ENCODE measurements around the gene CYP2A7. TPM values are rescaled to one million over a fixed set of nuclear protein-coding genes. Genes with fewer than 3 reads are reported as not detected.
"Not testable (repeated sequence)": the region's sequence is repeated elsewhere in the genome, so short reads cannot be mapped to it uniquely, and the experiment has no call there.

CYP2A7 gene
- total RNA-seq, 1 donor from 2014 or later: not detected

GRCh38 chr19:40829205-40829604, 52.8 kb downstream of the CYP2A7 start:
- Histone ChIP-seq H3K9me3 (no peaks in the 10 kb centered on the region), H3K4me1 (no peaks in the 10 kb centered on the region), H3K36me3 (peaks cover 10 to 26% of the 10 kb centered on the region in 2 donors), H3K4me3 (no peak overlapping the region), H3K27ac (no peak overlapping the region), H3K27me3 (no peaks in the 10 kb centered on the region)
- no peak for DNase-seq (ENCODE audit: low spot score in 2 of 2)
- intact Hi-C loops (cut with DNase I): no loop called here
- TF ChIP-seq CTCF (IDR thresholded peaks at IDR 0.05): no peak

GRCh38 chr19:40827386-40828247, 54.4 kb downstream of the CYP2A7 start:
- intact Hi-C loops (cut with DNase I): no loop called here
- H3K4me1 ChIP-seq: peaks cover 0 to 8% of the 10 kb centered on the region in 2 donors
- no peak overlapping the region for H3K4me3 ChIP-seq
- H3K27me3 ChIP-seq: no peaks in the 10 kb centered on the region
- H3K27ac ChIP-seq: no peak overlapping the region
- no peak for TF ChIP-seq CTCF (IDR thresholded peaks at IDR 0.05)
- peaks cover 10 to 26% of the 10 kb centered on the region in 2 donors for H3K36me3 ChIP-seq
- DNase-seq (ENCODE audit: low spot score in 2 of 2): no peak
- H3K9me3 ChIP-seq: no peaks in the 10 kb centered on the region

GRCh38 chr19:40826699-40827385, 55.2 kb downstream of the CYP2A7 start:
- intact Hi-C loops (cut with DNase I); H3K4me3 ChIP-seq; H3K9me3 ChIP-seq; H3K27ac ChIP-seq; DNase-seq (ENCODE audit: low spot score in 2 of 2); H3K27me3 ChIP-seq: not testable (repeated sequence)
- peaks cover 10 to 26% of the 10 kb centered on the region in 2 donors for H3K36me3 ChIP-seq
- H3K4me1 ChIP-seq: peaks cover 0 to 10% of the 10 kb centered on the region in 2 donors

- H3K4me3 ChIP-seq; H3K27me3 ChIP-seq; H3K9me3 ChIP-seq; intact Hi-C loops (cut with DNase I); H3K27ac ChIP-seq; DNase-seq (ENCODE audit: low spot score in 2 of 2): not testable (repeated sequence)
- H3K4me1 ChIP-seq: peaks cover 0 to 10% of the 10 kb centered on the region in 2 donors
- peaks cover 10 to 26% of the 10 kb centered on the region in 2 donors for H3K36me3 ChIP-seq
These were observed 55.7 kb downstream of the CYP2A7 start for GRCh38 chr19:40826312-40826698.

GRCh38 chr19:40825460-40826095, 56.5 kb downstream of the CYP2A7 start:
- intact Hi-C loops (cut with DNase I); H3K27ac ChIP-seq; H3K9me3 ChIP-seq; H3K4me3 ChIP-seq; H3K27me3 ChIP-seq; DNase-seq (ENCODE audit: low spot score in 2 of 2): not testable (repeated sequence)
- H3K4me1 ChIP-seq: peaks cover 0 to 10% of the 10 kb centered on the region in 2 donors
- H3K36me3 ChIP-seq: peaks cover 10 to 26% of the 10 kb centered on the region in 2 donors

Other genes with a start within 250 kb of the CYP2A7 start
- 360 TPM for gene NUMBL, start 191.6 kb downstream of the CYP2A7 start, total RNA-seq
- 33.3 TPM for gene COQ8B, start 165.3 kb downstream of the CYP2A7 start, total RNA-seq
- gene ITPKC, start 165.1 kb downstream of the CYP2A7 start, total RNA-seq: 60.7 TPM
- 8.3 TPM for gene ACTMAP, start 131.8 kb downstream of the CYP2A7 start, total RNA-seq
- gene SNRPA, start 131.0 kb downstream of the CYP2A7 start, total RNA-seq: 154 TPM
- gene MIA, start 106.7 kb downstream of the CYP2A7 start, total RNA-seq: not detected
- gene RAB4B, start 104.0 kb downstream of the CYP2A7 start, total RNA-seq: 56.8 TPM
- gene EGLN2, start 83.0 kb downstream of the CYP2A7 start, total RNA-seq: 149 TPM
- not detected for gene CYP2A6, start 31.8 kb downstream of the CYP2A7 start, total RNA-seq
- not detected for gene CYP2B6, start 109.1 kb upstream of the CYP2A7 start, total RNA-seq
- not detected for gene CYP2A13, start 206.2 kb upstream of the CYP2A7 start, total RNA-seq
- gene CYP2F1, start 232.2 kb upstream of the CYP2A7 start, total RNA-seq: not detected